ENCODE data around the gene GIPC1.

DNA sequence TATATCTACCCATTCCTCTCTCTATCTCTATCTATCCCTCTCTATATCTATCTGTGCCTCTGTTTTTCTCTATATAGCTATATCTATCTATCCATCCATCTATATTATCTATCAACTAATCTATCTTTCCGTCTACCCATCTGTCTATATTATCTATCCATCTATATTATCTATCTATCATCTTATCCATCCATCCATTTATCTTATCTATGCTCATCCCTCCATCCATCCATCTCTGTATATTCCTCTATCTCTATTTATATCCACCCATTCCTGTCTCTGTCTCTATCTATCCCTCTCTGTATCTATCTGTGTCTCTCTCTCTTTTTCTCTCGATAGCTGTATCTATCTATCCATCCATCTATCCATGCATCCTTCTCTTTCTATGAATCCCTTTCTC is 35.0 kb downstream of the GIPC1 start:
- no peak for TF ChIP-seq POLR2A (IDR thresholded peaks at IDR 0.05)
- TF ChIP-seq, protein P1, sequence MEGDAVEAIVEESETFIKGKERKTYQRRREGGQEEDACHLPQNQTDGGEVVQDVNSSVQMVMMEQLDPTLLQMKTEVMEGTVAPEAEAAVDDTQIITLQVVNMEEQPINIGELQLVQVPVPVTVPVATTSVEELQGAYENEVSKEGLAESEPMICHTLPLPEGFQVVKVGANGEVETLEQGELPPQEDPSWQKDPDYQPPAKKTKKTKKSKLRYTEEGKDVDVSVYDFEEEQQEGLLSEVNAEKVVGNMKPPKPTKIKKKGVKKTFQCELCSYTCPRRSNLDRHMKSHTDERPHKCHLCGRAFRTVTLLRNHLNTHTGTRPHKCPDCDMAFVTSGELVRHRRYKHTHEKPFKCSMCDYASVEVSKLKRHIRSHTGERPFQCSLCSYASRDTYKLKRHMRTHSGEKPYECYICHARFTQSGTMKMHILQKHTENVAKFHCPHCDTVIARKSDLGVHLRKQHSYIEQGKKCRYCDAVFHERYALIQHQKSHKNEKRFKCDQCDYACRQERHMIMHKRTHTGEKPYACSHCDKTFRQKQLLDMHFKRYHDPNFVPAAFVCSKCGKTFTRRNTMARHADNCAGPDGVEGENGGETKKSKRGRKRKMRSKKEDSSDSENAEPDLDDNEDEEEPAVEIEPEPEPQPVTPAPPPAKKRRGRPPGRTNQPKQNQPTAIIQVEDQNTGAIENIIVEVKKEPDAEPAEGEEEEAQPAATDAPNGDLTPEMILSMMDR (IDR thresholded peaks at IDR 0.05): no peak

Data from right lobe of liver (tissue), 4 donors.